HG02973 (cell line): ENCODE measurements around the gene LAMC2.

Experiments used
- ATAC-seq: cut with Tn5 transposase; IDR thresholded peaks from one replicate; pipeline ENCODE4 v1.9.1; 2021; ENCODE audit warnings: moderate library complexity; ENCODE audit not compliant: unreplicated experiment

The LAMC2 gene

DNA sequence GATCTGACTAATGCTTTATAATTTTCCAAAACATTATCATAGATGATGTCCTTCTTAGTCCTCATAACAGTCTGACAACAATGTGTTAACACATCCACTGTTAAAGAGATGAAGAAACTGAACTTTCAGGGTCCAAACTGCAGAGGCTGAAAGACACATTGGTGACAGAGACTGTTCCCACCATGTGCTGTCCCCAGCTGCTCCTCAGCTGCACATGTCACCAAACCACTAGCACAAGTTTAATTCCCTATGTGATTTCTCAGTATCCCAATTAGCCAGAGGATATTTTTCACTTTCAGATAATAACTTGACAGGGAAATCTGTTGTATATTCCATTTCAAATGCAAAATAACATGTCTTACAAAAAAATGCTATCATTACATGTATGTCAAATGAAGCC lies 24.6 kb downstream of the LAMC2 start:
- no peak for ATAC-seq

GRCh38 chr1:183212870-183213269 lies 26.8 kb downstream of the LAMC2 start:
- ATAC-seq = no peak

- ATAC-seq = no peak
These were observed 28.2 kb downstream of the LAMC2 start for GRCh38 chr1:183214021-183214970.

GRCh38 chr1:183215076-183215720 lies 29.1 kb downstream of the LAMC2 start:
- no peak for ATAC-seq

GRCh38 chr1:183215936-183216335 lies 29.9 kb downstream of the LAMC2 start:
- no peak for ATAC-seq

DNA sequence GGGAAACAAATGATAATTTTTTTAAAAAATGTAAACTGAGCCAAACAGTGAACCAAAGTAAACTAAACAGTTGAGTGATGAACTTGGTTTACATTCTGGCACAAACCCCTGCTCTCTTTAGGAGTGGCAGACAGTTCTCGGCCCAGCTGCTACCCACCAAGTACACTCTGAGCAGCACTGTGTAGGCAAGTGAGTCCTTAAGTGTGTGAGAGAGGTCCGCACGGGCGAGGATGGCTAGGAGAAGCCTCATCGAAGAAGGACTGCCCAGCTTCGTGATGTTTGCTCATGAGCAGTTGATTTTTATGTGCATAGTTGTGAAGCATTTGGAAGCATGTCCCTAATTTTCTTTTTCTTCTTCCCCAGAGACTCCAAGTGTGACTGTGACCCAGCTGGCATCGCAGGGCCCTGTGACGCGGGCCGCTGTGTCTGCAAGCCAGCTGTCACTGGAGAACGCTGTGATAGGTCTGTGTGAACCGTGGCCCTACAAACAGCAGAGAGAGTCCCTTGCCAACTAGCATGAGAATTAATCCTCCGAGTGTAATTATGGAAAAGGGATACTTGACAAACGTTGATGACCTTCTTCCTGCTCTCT lies 32.1 kb downstream of the LAMC2 start:
- no peak for ATAC-seq

DNA sequence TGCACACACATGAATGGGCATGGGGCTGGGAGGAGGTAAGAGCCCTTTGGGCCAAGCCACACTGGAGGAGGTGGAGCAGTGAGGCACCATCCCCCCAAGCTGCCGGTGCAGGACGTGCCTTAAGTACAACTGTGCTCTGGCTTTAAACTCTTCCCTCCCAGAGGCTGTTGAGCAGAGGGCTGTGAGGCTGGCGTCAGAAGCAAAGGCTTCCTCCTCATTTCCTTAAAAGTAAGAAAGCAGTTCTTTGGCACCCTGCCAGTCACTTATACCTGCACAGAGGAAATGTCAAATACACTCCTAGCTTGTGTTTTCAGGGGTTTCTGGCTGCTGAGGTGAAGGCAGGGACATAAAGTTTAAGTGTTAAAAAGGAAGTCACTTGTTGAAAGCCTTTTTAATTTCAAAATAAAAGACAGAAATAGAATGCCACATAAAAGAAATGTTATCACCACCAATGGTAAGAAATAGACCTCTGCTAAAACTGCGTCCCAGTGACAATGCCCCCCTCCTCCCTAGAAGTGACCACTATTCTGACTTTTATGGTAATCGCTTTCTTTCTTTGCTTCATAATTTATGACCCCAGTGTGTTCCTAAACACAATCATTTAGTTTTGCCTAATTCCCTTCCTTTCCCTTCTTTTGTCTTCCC lies 33.0 kb downstream of the LAMC2 start:
- no peak for ATAC-seq

DNA sequence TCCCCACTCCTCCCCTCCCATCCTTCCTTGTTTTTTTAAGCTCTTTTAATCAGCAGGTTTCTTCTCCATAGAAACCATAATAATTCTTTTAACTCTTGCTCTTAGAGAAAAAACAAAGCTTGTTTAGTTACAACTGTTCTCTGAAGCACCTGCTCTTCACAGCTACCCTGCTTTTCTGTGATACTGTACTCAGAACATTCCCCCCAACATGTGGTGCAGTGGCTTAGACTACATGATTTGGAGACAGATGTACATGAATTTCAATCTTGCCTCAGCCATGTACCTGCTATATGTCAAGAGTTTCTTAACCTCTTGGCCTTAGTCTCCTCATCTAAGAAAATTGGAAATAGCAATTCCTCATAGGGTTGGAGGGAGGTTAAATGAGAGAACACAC lies 33.5 kb downstream of the LAMC2 start:
- ATAC-seq = no peak

- ATAC-seq = no peak
These were observed 36.8 kb downstream of the LAMC2 start for GRCh38 chr1:183222909-183223308.

DNA sequence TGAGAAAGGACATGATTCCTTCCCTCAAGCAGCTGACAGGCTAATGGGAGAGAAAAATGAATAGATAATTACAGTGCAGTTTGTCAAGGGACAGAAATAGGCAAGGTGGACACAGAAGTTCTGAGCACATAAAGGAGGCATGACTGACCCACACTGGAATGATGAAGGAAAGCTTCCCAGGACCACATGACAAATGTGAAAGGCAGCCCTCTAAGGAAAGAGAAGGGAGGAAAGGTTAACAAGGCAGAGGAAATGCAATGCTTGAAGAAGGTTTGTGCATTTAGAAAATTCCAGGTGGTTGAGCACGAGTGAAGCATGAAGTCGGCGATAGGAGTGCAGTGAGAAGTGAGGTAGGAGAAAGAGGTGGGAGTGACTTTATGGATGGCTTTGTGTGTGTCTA lies 37.4 kb downstream of the LAMC2 start:
- ATAC-seq = no peak

GRCh38 chr1:183226361-183226760 lies 40.3 kb downstream of the LAMC2 start:
- no peak for ATAC-seq

DNA sequence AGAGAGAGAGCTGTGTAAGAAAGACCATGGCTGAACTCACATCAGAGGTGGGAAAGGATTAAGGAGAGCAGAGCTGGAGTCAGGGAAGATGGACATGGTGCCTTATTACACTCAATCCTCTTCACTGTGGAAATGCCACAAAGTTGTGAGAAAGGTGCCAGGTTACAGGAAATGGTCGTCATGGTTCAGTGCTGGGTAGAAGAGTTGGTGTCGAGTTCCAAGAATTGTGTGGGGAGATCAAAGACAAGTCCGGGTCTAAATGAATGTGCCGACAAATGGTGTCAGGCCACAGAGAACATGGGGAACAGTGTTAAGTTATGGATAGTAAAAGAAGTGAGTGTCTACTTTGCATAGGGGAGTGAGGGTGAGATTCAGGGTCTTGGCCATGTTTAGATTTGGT lies 40.9 kb downstream of the LAMC2 start:
- ATAC-seq = no peak

DNA sequence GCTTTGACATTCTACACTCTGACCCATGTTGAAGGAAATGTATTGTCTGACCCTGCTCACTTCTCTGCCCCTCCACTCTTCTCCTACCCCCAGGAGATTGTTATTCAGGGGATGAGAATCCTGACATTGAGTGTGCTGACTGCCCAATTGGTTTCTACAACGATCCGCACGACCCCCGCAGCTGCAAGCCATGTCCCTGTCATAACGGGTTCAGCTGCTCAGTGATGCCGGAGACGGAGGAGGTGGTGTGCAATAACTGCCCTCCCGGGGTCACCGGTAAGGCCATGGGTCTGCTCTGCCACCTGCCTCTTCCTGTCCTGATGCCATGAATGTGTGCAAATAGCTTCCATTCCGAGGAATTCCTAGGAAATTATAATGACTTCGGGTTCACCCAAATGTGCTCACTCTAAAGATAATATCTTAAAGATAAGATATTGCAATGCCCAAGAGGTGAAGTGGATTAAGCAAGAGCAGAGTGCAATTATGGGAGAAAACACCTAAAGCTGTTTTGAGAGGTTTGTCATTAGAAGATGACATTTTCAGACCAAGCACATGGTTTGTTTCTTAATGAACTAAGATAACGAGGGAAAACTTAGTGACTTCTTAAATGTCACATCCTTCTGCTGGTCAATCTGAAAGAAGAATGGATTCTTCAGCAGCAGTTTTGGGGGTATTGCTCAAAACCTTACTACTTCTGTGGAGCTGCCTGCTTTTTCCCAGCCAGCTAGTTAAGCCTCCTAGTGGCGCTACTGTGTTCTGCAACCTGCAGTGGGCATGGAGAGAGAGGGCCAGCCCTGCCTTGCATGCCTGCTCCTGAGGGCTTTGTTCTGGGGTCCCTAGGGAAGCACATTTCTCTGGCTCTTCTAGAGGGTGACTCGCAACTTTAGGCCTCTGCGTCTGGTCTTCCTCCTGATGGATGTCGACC lies 41.6 kb downstream of the LAMC2 start:
- ATAC-seq = no peak

DNA sequence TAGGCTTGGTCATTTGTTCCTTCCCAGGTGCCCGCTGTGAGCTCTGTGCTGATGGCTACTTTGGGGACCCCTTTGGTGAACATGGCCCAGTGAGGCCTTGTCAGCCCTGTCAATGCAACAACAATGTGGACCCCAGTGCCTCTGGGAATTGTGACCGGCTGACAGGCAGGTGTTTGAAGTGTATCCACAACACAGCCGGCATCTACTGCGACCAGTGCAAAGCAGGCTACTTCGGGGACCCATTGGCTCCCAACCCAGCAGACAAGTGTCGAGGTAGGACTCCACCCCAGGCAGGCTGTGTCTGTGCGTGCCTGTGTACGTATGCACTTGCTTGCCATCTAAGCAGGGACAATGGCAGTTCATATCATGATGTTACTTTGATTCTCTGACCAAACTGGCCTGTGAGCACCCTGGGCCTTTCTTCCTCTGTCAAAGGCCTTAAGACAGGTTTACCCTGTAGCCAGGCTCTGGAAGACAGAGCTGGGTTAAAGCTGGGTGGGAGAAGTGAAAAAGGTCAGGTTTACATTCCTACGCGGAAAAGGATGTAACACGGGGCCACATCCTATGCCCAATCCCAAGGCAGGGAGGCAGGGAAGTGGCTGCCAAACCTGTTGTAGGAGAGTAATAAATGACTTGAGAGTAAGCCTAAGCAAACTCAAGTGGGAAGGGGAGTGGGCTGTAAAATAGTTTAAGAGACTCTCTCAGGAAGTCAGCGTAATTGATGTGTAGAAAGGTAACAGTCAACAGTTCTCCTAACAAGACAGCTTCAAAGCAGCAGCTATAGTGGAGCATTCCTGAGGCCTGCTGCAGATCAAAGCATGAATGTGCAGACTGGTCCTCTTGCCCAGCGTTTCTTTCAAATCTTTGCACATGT lies 42.5 kb downstream of the LAMC2 start:
- no peak for ATAC-seq

DNA sequence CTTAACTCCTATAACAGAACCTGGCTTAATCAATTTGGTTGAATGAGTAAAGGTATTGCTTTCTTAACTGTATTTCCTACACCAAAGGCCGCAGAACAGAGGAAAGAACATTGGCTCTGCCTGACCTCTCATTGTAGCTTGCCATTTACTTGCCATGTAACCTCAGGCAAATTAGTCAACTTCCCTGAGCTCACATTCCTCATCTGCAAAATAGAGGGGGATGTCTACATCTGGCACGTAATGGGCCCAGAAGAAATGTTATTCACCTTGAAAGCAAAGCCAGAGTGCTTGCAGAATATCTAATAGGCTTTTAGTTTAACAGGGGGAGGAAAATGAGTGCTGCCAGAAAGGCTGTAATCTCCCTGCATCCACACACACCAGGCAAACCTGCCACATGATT lies 44.3 kb downstream of the LAMC2 start:
- ATAC-seq = no peak

- ATAC-seq = no peak
These were observed 45.5 kb downstream of the LAMC2 start for GRCh38 chr1:183231545-183231944.

- no peak for ATAC-seq
These were observed 47.0 kb downstream of the LAMC2 start for GRCh38 chr1:183233113-183233512.

GRCh38 chr1:183234660-183235476 lies 48.8 kb downstream of the LAMC2 start:
- ATAC-seq = no peak

GRCh38 chr1:183235503-183235902 lies 49.4 kb downstream of the LAMC2 start:
- no peak for ATAC-seq
